GM21528 (cell line): ENCODE measurements around the gene SNIP1.
"Not testable (repeated sequence)": the region's sequence is repeated elsewhere in the genome, so short reads cannot be mapped to it uniquely, and the experiment has no call there.

Experiments used
- ATAC-seq: cut with Tn5 transposase; IDR thresholded peaks from one replicate; pipeline ENCODE4 v1.9.1; 2021; ENCODE audit warnings: mild to moderate bottlenecking, moderate library complexity; ENCODE audit not compliant: unreplicated experiment, low FRiP score

The SNIP1 gene

GRCh38 chr1:37559957-37560379 is 5.9 kb upstream of the SNIP1 start:
- not testable (repeated sequence) for ATAC-seq

DNA sequence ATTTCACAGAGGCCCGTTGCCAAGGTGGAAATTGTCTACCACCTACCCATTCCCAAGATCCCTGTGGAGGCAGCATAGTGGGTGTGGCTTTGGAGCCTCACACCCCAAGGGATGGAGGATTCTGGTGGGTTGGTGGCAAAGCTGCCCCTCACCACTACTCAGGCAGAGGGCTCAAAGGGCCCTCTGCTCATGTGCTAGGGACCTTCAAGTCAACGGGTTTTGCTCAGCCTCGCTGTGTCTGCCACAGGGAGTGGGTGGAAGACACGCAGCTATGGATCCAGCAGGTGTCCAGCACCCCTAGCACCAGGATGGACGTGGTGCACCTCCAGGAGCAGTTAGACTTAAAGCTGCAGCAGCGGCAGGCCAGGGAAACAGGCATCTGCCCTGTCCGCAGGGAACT is 5.0 kb upstream of the SNIP1 start:
- ATAC-seq: no peak

GRCh38 chr1:37558411-37558810 is 4.3 kb upstream of the SNIP1 start:
- no peak for ATAC-seq

- no peak for ATAC-seq
Measured at GRCh38 chr1:37557402-37557801, 3.3 kb upstream of the SNIP1 start.

GRCh38 chr1:37556712-37557196 is 2.7 kb upstream of the SNIP1 start, which contains the start of gene DNALI1:
Gene DNALI1, plus strand, starts transcription at chr1:37556940. Its CDS starts 55 bp downstream, at chr1:37556995.
- ATAC-seq: no peak

GRCh38 chr1:37553598-37553926 is 531 bp downstream of the SNIP1 start:
- peak; percentile 10 for ATAC-seq

DNA sequence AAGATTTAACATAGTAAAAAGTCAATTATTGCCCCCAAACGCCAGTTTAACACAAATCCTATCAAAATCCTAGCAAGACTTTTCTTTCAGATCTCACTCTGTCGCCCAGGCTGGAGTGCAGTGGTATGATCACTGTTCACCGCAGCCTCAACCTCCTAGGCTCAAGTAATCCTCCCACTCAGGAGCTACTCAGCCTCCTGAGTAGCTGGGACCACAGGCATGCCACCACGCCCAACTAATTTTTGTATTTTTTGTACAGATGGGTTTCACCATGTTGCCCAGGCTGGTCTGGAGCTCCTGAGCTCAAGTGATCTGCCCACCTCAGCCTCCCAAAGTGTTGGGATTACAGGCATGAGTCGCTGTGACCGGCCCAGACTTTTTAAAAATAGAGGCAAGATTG is 4.8 kb downstream of the SNIP1 start:
- no peak for ATAC-seq

- no peak for ATAC-seq
Measured at GRCh38 chr1:37545019-37545418, 9.1 kb downstream of the SNIP1 start.

DNA sequence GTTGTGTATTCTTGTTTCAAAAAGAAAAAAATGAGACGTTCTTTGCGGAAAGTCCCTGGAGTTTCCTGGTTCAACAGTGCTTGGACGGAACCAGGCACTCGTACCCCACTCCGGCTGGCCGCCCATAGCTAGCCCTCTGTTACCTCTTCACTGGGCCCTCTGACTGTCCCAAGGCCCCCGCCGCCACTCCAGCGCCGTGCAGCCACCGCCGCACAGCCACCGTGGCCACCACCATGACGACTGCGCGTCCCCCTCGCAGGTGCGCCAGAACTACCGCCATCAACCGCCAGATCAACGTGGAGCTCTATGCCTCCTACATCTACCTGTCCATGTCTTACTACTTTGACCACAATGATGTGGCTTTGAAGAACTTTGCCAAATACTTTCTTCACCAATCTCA is 9.6 kb downstream of the SNIP1 start:
- no peak for ATAC-seq

- ATAC-seq: no peak
Measured at GRCh38 chr1:37540036-37540785, 13.9 kb downstream of the SNIP1 start.

GRCh38 chr1:37539154-37539553 is 14.9 kb downstream of the SNIP1 start:
- ATAC-seq: not testable (repeated sequence)

GRCh38 chr1:37537378-37537777 is 16.7 kb downstream of the SNIP1 start:
- ATAC-seq: no peak

DNA sequence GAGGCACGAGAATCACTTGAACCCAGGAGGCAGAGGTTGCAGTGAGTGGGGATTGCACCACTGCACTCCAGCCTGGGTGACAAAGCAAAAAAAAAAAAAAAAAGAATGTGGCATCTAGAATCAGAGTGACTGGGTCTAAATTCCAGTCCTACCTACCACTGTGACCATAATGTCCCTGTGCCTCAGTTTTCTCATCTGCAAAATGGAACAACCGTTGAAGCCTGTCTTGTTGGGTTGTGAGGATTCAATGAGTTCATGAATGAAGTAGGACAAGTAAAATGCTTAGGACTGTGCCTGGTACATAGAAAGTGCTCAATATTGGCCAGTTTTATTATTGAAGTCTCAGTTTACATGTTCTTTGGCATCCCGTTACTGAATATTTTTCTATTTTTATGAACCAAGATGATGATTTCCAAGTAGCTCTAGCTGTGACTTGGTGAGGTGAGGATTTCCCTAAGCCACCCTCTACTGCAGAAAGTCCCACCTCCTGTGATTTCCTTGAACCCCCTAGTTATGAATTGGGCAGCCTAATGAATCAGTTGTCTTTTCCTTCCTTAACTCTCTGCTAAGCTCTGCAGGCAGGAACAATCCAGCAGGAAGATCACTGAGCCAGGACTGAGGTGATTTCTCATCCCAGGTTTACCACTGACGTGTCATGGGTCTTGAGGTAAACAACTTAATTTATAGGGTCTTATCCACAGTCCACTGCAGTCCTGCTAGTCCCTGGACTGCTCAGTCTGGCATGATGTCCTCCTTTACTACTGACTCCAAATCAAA is 20.6 kb downstream of the SNIP1 start:
- ATAC-seq: no peak

GRCh38 chr1:37532418-37533156 is 21.5 kb downstream of the SNIP1 start:
- ATAC-seq: not testable (repeated sequence)

DNA sequence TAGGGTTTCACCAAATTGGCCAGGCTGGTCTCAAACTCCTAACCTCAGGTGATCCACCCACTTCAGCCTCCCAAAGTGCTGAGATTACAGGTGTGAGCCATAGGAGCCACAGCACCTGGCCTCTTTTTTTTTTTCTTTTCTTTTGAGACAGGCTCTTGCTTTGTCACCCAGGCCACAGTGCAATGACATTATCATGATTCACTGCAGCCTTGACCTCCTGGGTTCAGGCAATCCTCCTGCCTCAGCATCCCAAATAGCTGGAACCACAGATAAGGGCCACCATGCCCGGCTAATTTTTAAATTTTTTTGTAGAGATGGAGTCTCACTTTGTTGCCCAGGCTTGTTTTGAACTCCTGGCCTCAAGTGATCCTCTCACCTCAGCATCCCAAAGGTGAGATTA is 24.2 kb downstream of the SNIP1 start:
- not testable (repeated sequence) for ATAC-seq

- ATAC-seq: no peak
Measured at GRCh38 chr1:37519613-37520012, 34.5 kb downstream of the SNIP1 start.

GRCh38 chr1:37518929-37519328 is 35.2 kb downstream of the SNIP1 start:
- not testable (repeated sequence) for ATAC-seq

GRCh38 chr1:37518241-37518640 is 35.9 kb downstream of the SNIP1 start:
- ATAC-seq: not testable (repeated sequence)

- ATAC-seq: no peak
Measured at GRCh38 chr1:37517569-37517968, 36.5 kb downstream of the SNIP1 start.

GRCh38 chr1:37515185-37516034 is 38.7 kb downstream of the SNIP1 start:
- ATAC-seq: no peak
